SK-N-SH (cell line): ENCODE data around the gene MACROD2. TPM values are rescaled to one million over a fixed set of nuclear protein-coding genes. Genes with fewer than 3 reads are reported as not detected.

Experiments used
- CTCF ChIA-PET: fragments of 300-600, 350-600 bp; formaldehyde crosslinking; extraction: SDS; loops from one replicate; lab custom pipeline; 2021; lab: Yijun Ruan, JAX
- POLR2A ChIA-PET: fragments of 350-600 bp; sonication (Branson Sonifier 250); formaldehyde crosslinking; extraction: SDS; loops from one replicate; lab custom pipeline; 2020; ENCODE audit warnings: antibody characterized with exemption, inconsistent platforms; lab: Yijun Ruan, JAX
- DNase-seq: peaks from one replicate; pipeline ENCODE4 v3.0.0; 2012
- H2AFZ ChIP-seq: fragments of 200-600 bp; sonication (generic); 2 replicates; pipeline ENCODE4 v1.8.1; 2016; ENCODE audit warnings: antibody characterized with exemption, mild to moderate bottlenecking, low read depth
- H3F3A ChIP-seq: fragments of 200-600 bp; sonication (generic); replicated peaks from 2 replicates; pipeline ENCODE3; 2016; ENCODE audit warnings: antibody characterized with exemption, mild to moderate bottlenecking; ENCODE audit not compliant: insufficient read depth
- H3K27ac ChIP-seq, 2 experiments: fragments of 200-500 bp in 1 of 2; fragments of 200-600 bp in 1 of 2; sonication (Bioruptor generic) in 1 of 2; sonication (generic), shearing (Covaris generic) in 1 of 2; 2 replicates each; pipeline versions ENCODE4 v1.5.1 to v1.6.1; 2014 to 2016; ENCODE audit warnings: low read depth in 2 of 2, inconsistent platforms in 1 of 2, low read length in 1 of 2, mild to moderate bottlenecking in 1 of 2, mixed read lengths in 1 of 2
- H3K27me3 ChIP-seq: fragments of 200-600 bp; sonication (generic), shearing (Covaris generic); 2 replicates; pipeline ENCODE4 v1.6.1; 2016; ENCODE audit warnings: mixed run types; ENCODE audit not compliant: insufficient read depth
- H3K36me3 ChIP-seq, 2 experiments: fragments of 200-500 bp in 1 of 2; fragments of 200-600 bp in 1 of 2; sonication (Bioruptor generic) in 1 of 2; sonication (generic) in 1 of 2; replicated peaks in 1 of 2; 2 replicates each; pipeline versions ENCODE3 to v1.5.1; 2014 to 2016; ENCODE audit warnings: low read length in 1 of 2, mild to moderate bottlenecking in 1 of 2; ENCODE audit not compliant: insufficient read depth in 2 of 2, control insufficient read depth in 1 of 2
- H3K4me1 ChIP-seq, 2 experiments: fragments of 200-500 bp in 1 of 2; fragments of 200-600 bp in 1 of 2; sonication (Bioruptor generic) in 1 of 2; sonication (generic), shearing (Covaris generic) in 1 of 2; 2 replicates each; pipeline versions ENCODE4 v1.5.1 to v1.6.1; 2014 to 2016; ENCODE audit warnings: low read depth in 1 of 2, low read length in 1 of 2, mixed run types in 1 of 2; ENCODE audit not compliant: insufficient read depth in 2 of 2, control insufficient read depth in 1 of 2
- H3K4me2 ChIP-seq: fragments of 200-600 bp; sonication (generic), shearing (Covaris generic); 2 replicates; pipeline ENCODE4 v1.6.1; 2017; ENCODE audit warnings: mixed run types
- H3K4me3 ChIP-seq, 2 experiments: fragments of 200-500 bp in 1 of 2; fragments of 200-600 bp in 1 of 2; sonication (Bioruptor generic) in 1 of 2; sonication (generic), shearing (Covaris generic) in 1 of 2; 2 replicates each; pipeline versions ENCODE4 v1.5.1 to v1.8.1; 2014 to 2016; ENCODE audit warnings: low read depth in 2 of 2, inconsistent platforms in 1 of 2, low read length in 1 of 2, mild to moderate bottlenecking in 1 of 2, mixed read lengths in 1 of 2, moderate library complexity in 1 of 2
- H3K79me2 ChIP-seq: fragments of 200-600 bp; sonication (generic); 2 replicates; pipeline ENCODE4 v1.8.1; 2017; ENCODE audit warnings: mild to moderate bottlenecking; ENCODE audit not compliant: insufficient read depth
- H3K9ac ChIP-seq: fragments of 200-600 bp; sonication (generic); 2 replicates; pipeline ENCODE4 v1.6.1; 2017; ENCODE audit warnings: mixed run types
- H3K9me2 ChIP-seq: fragments of 200-600 bp; sonication (generic); 2 replicates; pipeline ENCODE4 v1.6.1; 2017; ENCODE audit warnings: mixed run types
- H3K9me3 ChIP-seq: fragments of 200-600 bp; sonication (generic); 2 replicates; pipeline ENCODE4 v1.6.1; 2017; ENCODE audit warnings: mixed run types, mild to moderate bottlenecking, moderate library complexity
- H4K20me1 ChIP-seq: fragments of 200-600 bp; sonication (generic); 2 replicates; pipeline ENCODE4 v1.6.1; 2017; ENCODE audit warnings: mild to moderate bottlenecking, mixed run types; ENCODE audit not compliant: insufficient read depth
- CTCF ChIP-seq: fragments of 200-600 bp; sonication (generic); IDR thresholded peaks from 2 replicates; pipeline ENCODE4 v1.6.1; 2017; ENCODE audit warnings: antibody characterized with exemption, mild to moderate bottlenecking, moderate library complexity
- ELF1 ChIP-seq: IDR thresholded peaks from 2 replicates; pipeline ENCODE4 v1.4.0; 2012
- GABPA ChIP-seq: IDR thresholded peaks from 2 replicates; pipeline ENCODE4 v1.4.0; 2012; ENCODE audit warnings: low read depth, mild to moderate bottlenecking
- MAX ChIP-seq: IDR thresholded peaks from 2 replicates; pipeline ENCODE4 v1.4.0; 2012; ENCODE audit warnings: low read depth
- PBX3 ChIP-seq: IDR thresholded peaks from 2 replicates; pipeline ENCODE4; 2012
- RAD21 ChIP-seq: IDR thresholded peaks from 2 replicates; pipeline ENCODE4 v1.6.1; 2012; ENCODE audit warnings: mild to moderate bottlenecking, low read length
- RCOR1 ChIP-seq: fragments of 150-350 bp; IDR thresholded peaks from 2 replicates; pipeline ENCODE4 v1.6.1; 2017; ENCODE audit warnings: antibody characterized with exemption, low read length
- RFX5 ChIP-seq: IDR thresholded peaks from 2 replicates; pipeline ENCODE4 v1.6.1; 2012; ENCODE audit warnings: mild to moderate bottlenecking, improper control_type of control experiment, low read length
- SIN3A ChIP-seq: IDR thresholded peaks from 2 replicates; pipeline ENCODE4 v1.6.1; 2012; ENCODE audit warnings: low read depth, mild to moderate bottlenecking, low read length, moderate library complexity, borderline replicate concordance
- SMC3 ChIP-seq: IDR thresholded peaks from 2 replicates; pipeline ENCODE4 v1.6.1; 2012; ENCODE audit warnings: low read depth, low read length, improper control_type of control experiment
- TEAD4 ChIP-seq: IDR thresholded peaks from 2 replicates; pipeline ENCODE4 v1.4.0; 2012; ENCODE audit warnings: mild to moderate bottlenecking, borderline replicate concordance; ENCODE audit not compliant: insufficient read depth
- USF2 ChIP-seq: fragments of 150-350 bp; IDR thresholded peaks from 2 replicates; pipeline ENCODE4 v1.6.1; 2017; ENCODE audit warnings: antibody characterized with exemption, low read length, low read depth, borderline replicate concordance
- YY1 ChIP-seq: IDR thresholded peaks from 2 replicates; pipeline ENCODE4 v1.4.0; 2012; ENCODE audit warnings: low read depth, mild to moderate bottlenecking
- WGBS: methylation state at CpG from one replicate; pipeline ENCODE4 v1.1.6; 2017; ENCODE audit warnings: low lambda C conversion rate; 5-methylcytosine and 5-hydroxymethylcytosine counted together
- polyA plus RNA-seq, 3 experiments: library from polyadenylated mRNA; depleted of rRNA; stranded (reverse); fragments of >200 nt; gene quantifications; 2 replicates each; pipeline ENCODE4 v1.2.3, GENCODE V29; 2012

Gene MACROD2
- polyA plus RNA-seq, 1 of the 3 experiments (the other 2 are of a cell fraction): 0.33 TPM

- no peaks in the 10 kb centered on the region for H3K79me2 ChIP-seq
These were observed 138.7 kb downstream of the MACROD2 start for GRCh38 chr20:14134004-14134403.

GRCh38 chr20:14142171-14142570 is 146.9 kb downstream of the MACROD2 start:
- no peaks in the 10 kb centered on the region for H3K9me3 ChIP-seq
- no peak overlapping the region for H3K4me2 ChIP-seq
- H2AFZ ChIP-seq: no peak overlapping the region
- no peaks in the 10 kb centered on the region for H3F3A ChIP-seq
- DNase-seq: peak; percentile 66
- H3K79me2 ChIP-seq: no peaks in the 10 kb centered on the region
- POLR2A ChIA-PET: no interaction called here
- H3K9me2 ChIP-seq: no peaks in the 10 kb centered on the region
- WGBS: 24% methylated on average over 5 of the region's 5 CpGs
- no peak overlapping the region for H3K27ac ChIP-seq
- TF ChIP-seq SIN3A (no peak), CTCF (peak; percentile 65), SMC3 (peak; percentile 73), RAD21 (peak; percentile 93), RFX5 (0 out of 2 replicates have a peak, but pooled peaks have one; percentile 34)
- H4K20me1 ChIP-seq: no peaks in the 10 kb centered on the region
- H3K36me3 ChIP-seq: no peaks in the 10 kb centered on the region
- H3K9ac ChIP-seq: no peak overlapping the region
- no peaks in the 10 kb centered on the region for H3K27me3 ChIP-seq
- peaks cover 0 to 7% of the 10 kb centered on the region in 2 experiments; a peak in 2 of 4 replicates for H3K4me1 ChIP-seq
- CTCF ChIA-PET: interaction anchor here (0.6 to 2.1 kb wide), 11 partner anchors 9 to 1540 kb away, joined by 3 to 10 read pairs (median 4); partner anchors contain the start of gene FLRT3
- no peak overlapping the region for H3K4me3 ChIP-seq

More at GRCh38 chr20:14134004-14134403, 138.7 kb downstream of the MACROD2 start:
- 71% methylated on average over 3 of the region's 3 CpGs for WGBS
- no peak overlapping the region for H3K27ac ChIP-seq
- CTCF ChIA-PET: no interaction called here
- no peak overlapping the region for H3K4me2 ChIP-seq
- no peaks in the 10 kb centered on the region for H3F3A ChIP-seq
- H3K9me2 ChIP-seq: no peaks in the 10 kb centered on the region
- POLR2A ChIA-PET: no interaction called here
- no peaks in the 10 kb centered on the region for H3K4me1 ChIP-seq
- no peak for DNase-seq
- H4K20me1 ChIP-seq: no peaks in the 10 kb centered on the region
- no peaks in the 10 kb centered on the region for H3K36me3 ChIP-seq
- no peaks in the 10 kb centered on the region for H3K9me3 ChIP-seq
- TF ChIP-seq PBX3: no peak
- no peak overlapping the region for H3K4me3 ChIP-seq
- no peak overlapping the region for H2AFZ ChIP-seq
- H3K27me3 ChIP-seq: no peaks in the 10 kb centered on the region
- H3K9ac ChIP-seq: no peak overlapping the region

GRCh38 chr20:14142964-14143627 is 147.8 kb downstream of the MACROD2 start:
- TF ChIP-seq YY1 (no peak), RCOR1 (no peak), TEAD4 (no peak), USF2 (no peak), GABPA (no peak), CTCF (no peak), SMC3 (no peak), MAX (no peak), ELF1 (no peak)
- Histone ChIP-seq H3K4me2 (no peak overlapping the region), H3K79me2 (no peaks in the 10 kb centered on the region), H3K9me2 (no peaks in the 10 kb centered on the region), H3K4me3 (no peak overlapping the region), H4K20me1 (no peaks in the 10 kb centered on the region), H3K36me3 (no peaks in the 10 kb centered on the region), H3K4me1 (peaks cover 0 to 7% of the 10 kb centered on the region in 2 experiments; a peak in 2 of 4 replicates), H3K9ac (no peak overlapping the region), H2AFZ (no peak overlapping the region), H3K27ac (no peak overlapping the region), H3F3A (no peaks in the 10 kb centered on the region), H3K9me3 (no peaks in the 10 kb centered on the region), H3K27me3 (no peaks in the 10 kb centered on the region)
- ChIA-PET POLR2A (no interaction called here), CTCF (interaction anchor here (0.6 to 1.8 kb wide), 4 partner anchors 11 to 1093 kb away, joined by 3 to 10 read pairs (median 4); no protein-coding TSS in a partner anchor)
- WGBS: 28% methylated on average over 2 of the region's 2 CpGs
- DNase-seq: peak; percentile 17
